ENCODE measurements around the gene PRR23E.

Gene PRR23E

GRCh38 chr3:127226946-127227842 lies 34.3 kb downstream of the PRR23E start:
- DNase-seq (ENCODE audit: low read depth) = no peak

GRCh38 chr3:127228866-127229265 lies 35.9 kb downstream of the PRR23E start:
- no peak for DNase-seq (ENCODE audit: low read depth)

- DNase-seq (ENCODE audit: low read depth) = no peak
These were observed 40.4 kb downstream of the PRR23E start for GRCh38 chr3:127233371-127233770.

- DNase-seq (ENCODE audit: low read depth) = no peak
These were observed 41.8 kb downstream of the PRR23E start for GRCh38 chr3:127234778-127235177.

- no peak for DNase-seq (ENCODE audit: low read depth)
These were observed 42.8 kb downstream of the PRR23E start for GRCh38 chr3:127235706-127236105.

GRCh38 chr3:127237835-127238234 lies 44.9 kb downstream of the PRR23E start:
- no peak for DNase-seq (ENCODE audit: low read depth)

- DNase-seq (ENCODE audit: low read depth) = no peak
These were observed 45.7 kb downstream of the PRR23E start for GRCh38 chr3:127238602-127239001.

- DNase-seq (ENCODE audit: low read depth) = no peak
These were observed 54.4 kb downstream of the PRR23E start for GRCh38 chr3:127247292-127247691.
